ENCODE results near the gene ATXN7L3.

DNA sequence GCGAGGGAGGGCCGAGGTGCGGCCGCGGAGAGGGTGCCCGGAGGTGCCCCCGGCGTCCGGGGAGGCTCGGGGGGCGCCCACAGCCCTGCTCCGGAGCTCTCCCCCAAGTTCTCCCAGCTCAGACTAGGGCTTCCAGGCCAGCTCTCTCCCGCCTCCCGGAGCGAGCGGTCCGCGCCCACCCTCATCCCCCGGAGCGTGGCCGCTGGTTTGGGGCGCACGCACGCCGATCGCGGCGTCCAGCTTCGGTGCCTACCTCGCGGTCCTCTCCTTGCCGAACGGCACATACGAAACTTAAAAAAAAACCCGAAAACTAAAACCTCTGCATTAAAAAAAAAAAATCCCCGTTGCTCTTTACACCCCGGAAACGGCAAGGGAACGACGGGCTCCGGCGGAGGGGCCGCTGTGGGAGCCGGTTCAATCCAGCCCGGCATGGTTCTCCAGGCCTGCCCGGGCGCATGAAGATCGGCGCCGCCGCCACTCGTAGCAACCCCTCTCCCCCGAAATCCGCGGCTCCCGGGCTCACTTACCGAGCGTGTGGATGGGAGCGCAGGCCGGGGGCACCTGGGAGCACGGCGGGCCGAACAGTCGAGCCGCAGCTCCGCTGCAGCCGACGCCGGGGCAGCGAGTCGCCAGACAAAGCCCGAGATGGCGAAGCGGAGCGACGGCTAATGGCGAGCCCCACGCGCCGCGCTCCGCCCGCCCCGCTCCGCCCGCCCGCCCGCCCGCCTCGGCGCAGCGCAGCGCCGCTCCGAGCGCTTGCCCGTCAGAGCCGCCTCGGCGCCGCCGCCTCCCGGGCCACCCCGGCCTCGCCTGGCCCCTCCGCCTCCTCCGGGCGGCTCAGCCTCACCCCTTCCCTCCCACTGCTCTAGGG lies 20.8 kb upstream of the ATXN7L3 start:
- TF ChIP-seq EZH2 (IDR thresholded peaks at IDR 0.05; ENCODE audit: low read depth): no peak
- TF ChIP-seq, protein P1, sequence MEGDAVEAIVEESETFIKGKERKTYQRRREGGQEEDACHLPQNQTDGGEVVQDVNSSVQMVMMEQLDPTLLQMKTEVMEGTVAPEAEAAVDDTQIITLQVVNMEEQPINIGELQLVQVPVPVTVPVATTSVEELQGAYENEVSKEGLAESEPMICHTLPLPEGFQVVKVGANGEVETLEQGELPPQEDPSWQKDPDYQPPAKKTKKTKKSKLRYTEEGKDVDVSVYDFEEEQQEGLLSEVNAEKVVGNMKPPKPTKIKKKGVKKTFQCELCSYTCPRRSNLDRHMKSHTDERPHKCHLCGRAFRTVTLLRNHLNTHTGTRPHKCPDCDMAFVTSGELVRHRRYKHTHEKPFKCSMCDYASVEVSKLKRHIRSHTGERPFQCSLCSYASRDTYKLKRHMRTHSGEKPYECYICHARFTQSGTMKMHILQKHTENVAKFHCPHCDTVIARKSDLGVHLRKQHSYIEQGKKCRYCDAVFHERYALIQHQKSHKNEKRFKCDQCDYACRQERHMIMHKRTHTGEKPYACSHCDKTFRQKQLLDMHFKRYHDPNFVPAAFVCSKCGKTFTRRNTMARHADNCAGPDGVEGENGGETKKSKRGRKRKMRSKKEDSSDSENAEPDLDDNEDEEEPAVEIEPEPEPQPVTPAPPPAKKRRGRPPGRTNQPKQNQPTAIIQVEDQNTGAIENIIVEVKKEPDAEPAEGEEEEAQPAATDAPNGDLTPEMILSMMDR (conservative IDR thresholded peaks at IDR 0.05): no peak

Data from PC-9 (cell line).